Heart left ventricle (tissue), 16 donors: ENCODE data around the gene SPATA2L. TPM values are rescaled to one million over a fixed set of nuclear protein-coding genes. Genes with fewer than 3 reads are reported as not detected.
"Not testable (repeated sequence)": the region's sequence is repeated elsewhere in the genome, so short reads cannot be mapped to it uniquely, and the experiment has no call there.

Source experiments
- ATAC-seq, 4 donors: fragments of 200-7000 bp; cut with Tn5 transposase; one replicate each; pipeline ENCODE4 v1.9.1; 2020 to 2022; ENCODE audit warnings: moderate library complexity in 4 of 4, mild to moderate bottlenecking in 3 of 4, moderate number of reproducible peaks in 1 of 4
- DNase-seq, 5 donors: peaks; one replicate each; pipeline ENCODE4 v3.0.0-alpha.2; 2020
- H3K27ac ChIP-seq, 12 donors: fragments of 200-600 bp; sonication (generic) in 4 of 12; one replicate each; pipeline versions ENCODE4 v1.5.0 to v1.8.0; 2016 to 2022; ENCODE audit warnings: mild to moderate bottlenecking in 2 of 12
- H3K27me3 ChIP-seq, 9 donors: fragments of 200-600 bp; sonication (generic) in 2 of 9; one replicate each; pipeline versions ENCODE4 v1.5.1 to v1.8.0; 2016 to 2022; ENCODE audit warnings: mild to moderate bottlenecking in 3 of 9
- H3K36me3 ChIP-seq, 9 donors: fragments of 200-600 bp; sonication (generic) in 2 of 9; one replicate each; pipeline versions ENCODE4 v1.5.0 to v1.8.0; 2018 to 2022; ENCODE audit warnings: mild to moderate bottlenecking in 2 of 9
- H3K4me1 ChIP-seq, 12 donors: fragments of 200-600 bp; sonication (generic) in 4 of 12; one replicate each; pipeline versions ENCODE4 v1.5.0 to v1.8.0; 2016 to 2022; ENCODE audit warnings: mild to moderate bottlenecking in 3 of 12
- H3K4me3 ChIP-seq, 12 donors: fragments of 200-600 bp; sonication (generic) in 4 of 12; one replicate each; pipeline versions ENCODE4 v1.5.0 to v1.8.0; 2017 to 2022; ENCODE audit warnings: mild to moderate bottlenecking in 9 of 12, moderate library complexity in 4 of 12
- H3K9me3 ChIP-seq, 12 donors: fragments of 200-600 bp; sonication (generic) in 4 of 12; one replicate each; pipeline versions ENCODE4 v1.5.0 to v1.8.0; 2016 to 2022; ENCODE audit warnings: mild to moderate bottlenecking in 1 of 12
- CTCF ChIP-seq, 12 donors: fragments of 200-600 bp; sonication (generic) in 4 of 12; IDR thresholded peaks; one replicate each; pipeline versions ENCODE4 v1.5.0 to v1.8.0; 2018 to 2022; ENCODE audit warnings: antibody characterized with exemption in 12 of 12, mild to moderate bottlenecking in 5 of 12
- POLR2A ChIP-seq, 2 donors: fragments of 450-650 bp; IDR thresholded peaks; one replicate each; pipeline ENCODE4 v1.6.1; 2017; ENCODE audit warnings: antibody characterized with exemption in 2 of 2, mild to moderate bottlenecking in 2 of 2, moderate library complexity in 2 of 2
- WGBS, 4 donors: extraction: QIAGEN DNeasy Blood & Tissue Kit in 2 of 4; methylation state at CpG; one replicate each; pipeline versions ENCODE4 v1.1.5 to v1.1.7; 2013 to 2018; 5-methylcytosine and 5-hydroxymethylcytosine counted together
- intact Hi-C, 10 donors: fragments of 100-400 bp; cut with DNase I; formaldehyde crosslinking; loops; one replicate each; pipeline versions ENCODE4 v1.11.1 to v1.14.2; 2022
- polyA plus RNA-seq, 2 donors: library from polyadenylated mRNA; stranded (reverse); fragments of 200-250 nt; gene quantifications; one replicate each; pipeline ENCODE4 v1.2.3, GENCODE V29; 2013
- total RNA-seq, 9 donors: library from RNA; depleted of rRNA in 2 of 9; stranded (reverse); fragments of >200 nt in 2 of 9; fragmentation: NEBNext Ultra II Directional in 3 of 9; extraction: Animal tissue kit (Norgen Biotek cat#: 25700) in 3 of 9; gene quantifications; one replicate each; pipeline versions ENCODE4 v1.1.0 to v1.2.4, GENCODE V29; 2016 to 2023
- donor health status: ischemic (EF 13 %, LVEDD 7.1; RV severe dilation, severe dysfunction).
- donor health status: healthy with polysubstance abuse.
- donor health status: DM: no; HTN: yes; CAD: no.
- donor health status: DM: no; HTN: no; CAD: no.
- donor health status: ischemic (EF 25% LVEDD 6.9; RV normal size, moderate dysfunction).
- donor health status: ischemic (EF 25% LVEDD 5.7; RV mildly dilated, moderate dysfunction).
- donor health status: healthy.
- donor health status: DM: yes; HTN: yes; CAD: no.
- donor health status: ischemic (EF 35%, LVEDD 5.7; RV mildly dilated, moderate dysfunction).
- donor health status: nonischemic (EF 11% LVEDD 7.7; RV severe dilation, severe dysfunction).
- donor health status: DM: yes; HTN: yes; CAD: no.
- donor health status: PGD.
- donor health status: ischemic (EF 29% LVEDD 5.4; RV normal size, mild dysfunction).
- donor health status: nonischemic (EF 23%, LVEDD 6.1; RV moderate dilation, normal function).

The SPATA2L gene
- total and polyA plus RNA-seq, 11 donors, result 1.9 to 15.0 (median 4.0) TPM

DNA sequence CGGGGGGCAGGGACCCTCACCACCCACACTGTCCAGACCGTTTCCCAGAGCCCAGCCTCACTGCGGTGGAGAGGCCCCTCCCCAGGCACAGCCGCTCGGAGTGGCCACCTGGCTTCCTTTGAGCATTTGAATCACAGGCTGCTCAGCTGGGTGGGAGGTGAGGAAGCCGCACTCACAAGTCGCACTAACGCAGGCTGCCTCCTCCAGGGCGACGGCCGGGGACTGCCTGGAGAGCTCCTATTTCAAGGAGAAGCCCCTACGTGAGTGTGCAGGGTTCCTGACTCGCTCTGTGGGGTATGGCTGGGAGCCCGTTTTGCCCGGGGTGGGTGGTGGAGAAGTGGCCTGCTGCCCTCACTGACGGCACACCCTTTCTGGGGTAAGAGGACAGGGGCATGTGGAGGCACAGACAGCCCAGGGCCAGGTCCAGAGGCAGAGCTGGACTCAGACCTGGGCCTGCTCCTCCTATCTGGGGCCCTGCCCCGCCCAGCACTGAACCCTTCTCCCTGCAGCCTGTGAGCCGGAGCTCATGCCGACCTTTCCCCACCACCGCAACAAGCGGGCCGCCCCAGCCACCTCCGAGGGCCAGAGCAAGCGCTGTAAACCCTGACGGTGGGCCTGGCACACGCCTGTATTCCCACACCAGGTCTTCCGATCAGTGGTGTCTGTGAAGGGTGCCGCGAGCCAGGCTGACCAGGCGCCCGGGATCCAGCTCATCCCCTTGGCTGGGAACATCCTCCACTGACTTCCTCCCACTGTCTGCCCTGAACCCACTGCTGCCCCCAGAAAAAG is 6.2 kb downstream of the SPATA2L start:
- H3K9me3 ChIP-seq, result no peaks in the 10 kb centered on the region
- no peak for DNase-seq
- no peak overlapping the region for H3K27ac ChIP-seq
- H3K4me3 ChIP-seq, result no peak overlapping the region
- 90 to 98% (median 92%) methylated on average over 22 to 31 of the region's 31 CpGs for WGBS, 4 donors
- intact Hi-C loops, result no loop called here
- H3K27me3 ChIP-seq, result no peaks in the 10 kb centered on the region
- H3K4me1 ChIP-seq, result peaks cover 0 to 18% (median 7%) of the 10 kb centered on the region in 12 donors
- TF ChIP-seq CTCF (IDR thresholded peaks at IDR 0.05), result no peak
- TF ChIP-seq POLR2A (IDR thresholded peaks at IDR 0.05), result no peak
- ATAC-seq, result no peak
- peaks cover 0 to 62% (median 43%) of the 10 kb centered on the region in 9 donors for H3K36me3 ChIP-seq

DNA sequence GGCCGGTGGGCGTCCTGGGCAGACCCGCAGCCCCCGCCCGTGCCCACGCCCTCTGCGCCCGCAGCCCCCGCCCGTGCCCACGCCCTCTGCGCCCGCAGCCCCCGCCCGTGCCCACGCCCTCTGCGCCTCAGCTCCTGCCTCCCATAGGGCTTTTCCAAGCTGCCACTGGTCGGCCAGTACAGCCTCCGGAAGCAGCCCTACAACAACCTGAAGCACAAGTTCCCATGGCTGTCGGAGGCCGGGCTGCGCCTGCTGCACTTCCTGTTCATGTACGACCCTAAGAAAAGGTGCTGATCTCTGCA is 6.8 kb downstream of the SPATA2L start:
- ATAC-seq, H3K27ac ChIP-seq, H3K9me3 ChIP-seq, DNase-seq, H3K27me3 ChIP-seq, H3K4me3 ChIP-seq, intact Hi-C loops: not testable (repeated sequence)
- WGBS, 4 donors, result 87 to 93% (median 92%) methylated on average over 6 to 23 of the region's 23 CpGs
- Histone ChIP-seq H3K4me1 (peaks cover 0 to 13% (median 3%) of the 10 kb centered on the region in 12 donors), H3K36me3 (peaks cover 0 to 62% (median 43%) of the 10 kb centered on the region in 9 donors)

GRCh38 chr16:89693931-89694783 is 7.3 kb downstream of the SPATA2L start:
- Histone ChIP-seq H3K4me1 (peaks cover 0 to 8% (median 0%) of the 10 kb centered on the region in 12 donors), H3K36me3 (peaks cover 0 to 62% (median 43%) of the 10 kb centered on the region in 9 donors), H3K9me3 (no peaks in the 10 kb centered on the region), H3K27ac (no peak overlapping the region), H3K27me3 (no peaks in the 10 kb centered on the region), H3K4me3 (no peak overlapping the region)
- DNase-seq (no peak), ATAC-seq (no peak)
- 86 to 91% (median 89%) methylated on average over 20 to 32 of the region's 32 CpGs for WGBS, 4 donors
- intact Hi-C loops, result no loop called here
- no peak for TF ChIP-seq CTCF (IDR thresholded peaks at IDR 0.05)
- TF ChIP-seq POLR2A (IDR thresholded peaks at IDR 0.05), result no peak

DNA sequence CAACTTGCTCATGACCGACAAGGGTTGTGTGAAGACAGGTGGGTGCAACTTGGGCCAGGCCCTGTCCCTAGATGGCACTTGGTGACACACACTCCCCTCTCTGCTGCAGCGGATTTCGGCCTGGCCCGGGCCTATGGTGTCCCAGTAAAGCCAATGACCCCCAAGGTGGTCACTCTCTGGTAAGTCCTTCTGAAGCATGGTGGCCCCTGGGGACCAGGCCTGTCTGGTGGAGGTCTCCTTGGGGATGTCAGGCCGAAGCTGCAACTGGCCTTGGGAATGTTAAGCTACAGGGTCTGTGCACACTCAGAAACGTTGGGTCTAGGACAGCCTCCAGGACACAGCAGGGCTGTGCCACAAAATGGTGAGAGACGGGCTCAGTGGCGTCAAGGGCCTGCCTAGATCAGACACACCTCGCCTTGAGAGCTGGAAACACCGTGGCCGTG is 8.2 kb downstream of the SPATA2L start:
- H3K4me1 ChIP-seq, result peaks cover 0 to 8% (median 0%) of the 10 kb centered on the region in 12 donors
- no peak for TF ChIP-seq POLR2A (IDR thresholded peaks at IDR 0.05)
- TF ChIP-seq CTCF (IDR thresholded peaks at IDR 0.05), result no peak
- WGBS, 4 donors, result 90 to 96% (median 93%) methylated on average over 8 to 11 of the region's 11 CpGs
- DNase-seq, result no peak
- no peak overlapping the region for H3K27ac ChIP-seq
- no peaks in the 10 kb centered on the region for H3K9me3 ChIP-seq
- ATAC-seq, result no peak
- H3K27me3 ChIP-seq, result no peaks in the 10 kb centered on the region
- H3K36me3 ChIP-seq, result peaks cover 0 to 64% (median 43%) of the 10 kb centered on the region in 9 donors
- intact Hi-C loops, result no loop called here
- no peak overlapping the region for H3K4me3 ChIP-seq
